Pancreas (tissue), 10 donors: Measurements from ENCODE around the gene KRTDAP. TPM values are rescaled to one million over a fixed set of nuclear protein-coding genes. Genes with fewer than 3 reads are reported as not detected.

Experiments used
- ATAC-seq, 4 donors: fragments of 200-7000 bp; cut with Tn5 transposase; one replicate each; pipeline versions ENCODE4 v1.8.0 to v1.9.1; 2020; ENCODE audit warnings: mild to moderate bottlenecking in 4 of 4, moderate library complexity in 4 of 4
- DNase-seq, 6 donors: peaks; one replicate each; pipeline ENCODE4 v3.0.0-alpha.2; 2020
- FAIRE-seq: peaks from 2 replicates; lab custom pipeline; 2012; peaks lifted over from hg19 to GRCh38; lab: Jason Lieb, UNC
- H3K27ac ChIP-seq, 4 donors: fragments of 200-600 bp; sonication (generic); 1 replicate in 3 of 4; 2 replicates in 1 of 4; pipeline versions ENCODE4 v1.5.0 to v1.8.0; 2020
- H3K27me3 ChIP-seq, 4 donors: fragments of 200-600 bp; one replicate each; pipeline ENCODE4 v1.8.0; 2021
- H3K36me3 ChIP-seq, 3 donors: fragments of 200-600 bp; sonication (generic) in 1 of 3; one replicate each; pipeline versions ENCODE4 v1.5.0 to v1.8.0; 2020 to 2021
- H3K4me1 ChIP-seq, 3 donors: fragments of 200-600 bp; one replicate each; pipeline ENCODE4 v1.8.0; 2021
- H3K4me3 ChIP-seq, 4 donors: fragments of 200-600 bp; sonication (generic) in 2 of 4; one replicate each; pipeline versions ENCODE4 v1.5.0 to v1.8.0; 2020 to 2021
- H3K9me3 ChIP-seq, 4 donors: fragments of 200-600 bp; one replicate each; pipeline ENCODE4 v1.8.0; 2021
- CTCF ChIP-seq, 4 donors: fragments of 200-600 bp; sonication (generic) in 3 of 4; IDR thresholded peaks; one replicate each; pipeline versions ENCODE4 v1.5.0 to v1.8.0; 2021; ENCODE audit warnings: antibody characterized with exemption in 4 of 4
- whole genome bisulfite sequencing, 2 donors: extraction: QIAGEN DNeasy Blood & Tissue Kit; methylation state at CpG; one replicate each; pipeline ENCODE4 v1.1.7; 2013; 5-methylcytosine and 5-hydroxymethylcytosine counted together
- intact Hi-C, 3 donors: fragments of 100-400 bp; cut with DNase I; formaldehyde crosslinking; loops; one replicate each; pipeline versions ENCODE4 v1.11.1 to v1.14.2; 2022
- polyA plus RNA-seq, 2 donors: library from polyadenylated mRNA; stranded (reverse); fragments of 200-250 nt; gene quantifications; one replicate each; pipeline ENCODE4 v1.2.3, GENCODE V29; 2013
- total RNA-seq, 6 donors: library from RNA; stranded (reverse); fragmentation: NEBNext Ultra II Directional in 4 of 6; extraction: Animal tissue kit (Norgen Biotek cat#: 25700) in 4 of 6; gene quantifications; one replicate each; pipeline versions ENCODE4 v1.2.1 to v1.2.4, GENCODE V29; 2021 to 2023
- donor health status: healthy with polysubstance abuse.
- donor health status: DM: no; HTN: no; CAD: no; lungs with moderate emphysema.
- donor health status: DM: no; HTN: no; CAD: no.
- donor health status: control.
- donor health status: control.
- donor health status: Bipolar disorder and iron deficiency.
- donor health status: DM: yes; HTN: yes; CAD: no.
- donor health status: DM: no; HTN: no; CAD: no.
- donor health status: DM: no; HTN: no; CAD: no.
- donor health status: DM: yes; HTN: yes; CAD: no.

KRTDAP gene
- total RNA-seq = 1 to 10 TPM in 1 of 6 donors, under 1 TPM in 1, not detected in 4; 0.35 to 1.1 TPM
- 1 to 10 TPM; 1.4 to 2.0 TPM for polyA plus RNA-seq

GRCh38 chr19:35490364-35490763 lies at the start of gene KRTDAP:
Gene KRTDAP, minus strand, starts transcription at chr19:35490464. Its CDS starts 22 bp downstream, at chr19:35490442.
- H3K27ac ChIP-seq = no peak within 1 kb of the TSS
- intact Hi-C loops = no loop called here
- no peak within 1 kb of the TSS for H3K4me3 ChIP-seq
- WGBS, 2 donors = 75 to 91% methylated on average over 9 of the region's 9 CpGs
- H3K9me3 ChIP-seq = no peaks in the 10 kb centered on the region
- no peak for DNase-seq
- FAIRE-seq = no peak
- no peaks in the 10 kb centered on the region for H3K36me3 ChIP-seq
- ATAC-seq = no peak
- H3K4me1 ChIP-seq = peaks cover 0 to 7% (median 0%) of the 10 kb centered on the region in 3 donors
- TF ChIP-seq CTCF (IDR thresholded peaks at IDR 0.05) = no peak
- H3K27me3 ChIP-seq = no peaks in the 10 kb centered on the region

- no peak for TF ChIP-seq CTCF (IDR thresholded peaks at IDR 0.05)
- 76 to 83% methylated on average over 12 of the region's 12 CpGs for WGBS, 2 donors
- Histone ChIP-seq H3K9me3 (no peaks in the 10 kb centered on the region), H3K27ac (no peak overlapping the region), H3K4me1 (peaks cover 0 to 5% (median 0%) of the 10 kb centered on the region in 3 donors), H3K4me3 (no peak overlapping the region), H3K27me3 (no peaks in the 10 kb centered on the region), H3K36me3 (no peaks in the 10 kb centered on the region)
- ATAC-seq = no peak
- intact Hi-C loops = loop anchor here in 2 of 3 donors (10.0 kb wide), 2 partner anchors 55 to 185 kb away; no protein-coding TSS in a partner anchor
- DNase-seq = peak in 1 of 6 donors; percentile 51
- FAIRE-seq = no peak
Measured at GRCh38 chr19:35539850-35540249, 49.6 kb upstream of the KRTDAP start.

GRCh38 chr19:35539314-35539713 lies 49.0 kb upstream of the KRTDAP start:
- Histone ChIP-seq H3K27me3 (no peaks in the 10 kb centered on the region), H3K9me3 (no peaks in the 10 kb centered on the region), H3K27ac (no peak overlapping the region), H3K4me1 (peaks cover 0 to under 1% (median 0%) of the 10 kb centered on the region in 3 donors), H3K4me3 (no peak overlapping the region), H3K36me3 (no peaks in the 10 kb centered on the region)
- FAIRE-seq = no peak
- WGBS, 2 donors = 81 to 85% methylated on average over 6 of the region's 6 CpGs
- DNase-seq = no peak
- intact Hi-C loops = no loop called here
- ATAC-seq = no peak
- TF ChIP-seq CTCF (IDR thresholded peaks at IDR 0.05) = no peak

- DNase-seq (no peak), FAIRE-seq (no peak), ATAC-seq (no peak)
- no peaks in the 10 kb centered on the region for H3K36me3 ChIP-seq
- H3K4me3 ChIP-seq = no peak overlapping the region
- H3K4me1 ChIP-seq = no peaks in the 10 kb centered on the region
- H3K27me3 ChIP-seq = peaks cover 0 to 4% (median 0%) of the 10 kb centered on the region in 4 donors
- 65 to 74% methylated on average over 10 of the region's 10 CpGs for WGBS, 2 donors
- intact Hi-C loops = no loop called here
- H3K27ac ChIP-seq = no peak overlapping the region
- no peaks in the 10 kb centered on the region for H3K9me3 ChIP-seq
- TF ChIP-seq CTCF (IDR thresholded peaks at IDR 0.05) = no peak
Measured at GRCh38 chr19:35534803-35535480, 44.7 kb upstream of the KRTDAP start.

- Histone ChIP-seq H3K4me3 (no peak overlapping the region), H3K36me3 (no peaks in the 10 kb centered on the region), H3K27me3 (peaks cover 0 to 4% (median 0%) of the 10 kb centered on the region in 4 donors), H3K9me3 (no peaks in the 10 kb centered on the region), H3K27ac (no peak overlapping the region), H3K4me1 (no peaks in the 10 kb centered on the region)
- no peak for TF ChIP-seq CTCF (IDR thresholded peaks at IDR 0.05)
- no peak for DNase-seq
- FAIRE-seq = no peak
- intact Hi-C loops = no loop called here
- WGBS, 2 donors = 3% methylated on average over 25 to 30 of the region's 30 CpGs
- peak; percentile 61 to 88 (median 82) for ATAC-seq
Measured at GRCh38 chr19:35533822-35534392, 43.6 kb upstream of the KRTDAP start.
